SK-N-SH treated with all-trans-retinoic acid at 6 μM for 48 hours (cell line): ENCODE results near the gene GRAMD4.

ENCODE experiments used
- BACH2 ChIP-seq: fragments of 250-450 bp; sonication (Bioruptor Pico); IDR thresholded peaks from 2 replicates; pipeline ENCODE4 v1.9.0; 2021; ENCODE audit warnings: mild to moderate bottlenecking, borderline replicate concordance
- SNAI2 ChIP-seq: fragments of 250-450 bp; sonication (Bioruptor Pico); IDR thresholded peaks from 2 replicates; pipeline ENCODE4 v1.5.0; 2020; ENCODE audit warnings: mild to moderate bottlenecking, moderate library complexity
- ZFP30 ChIP-seq: fragments of 450-650 bp; formaldehyde crosslinking; IDR thresholded peaks from 2 replicates; pipeline ENCODE4 v1.5.0; 2022; ENCODE audit warnings: mild to moderate bottlenecking, moderate library complexity
- ZNF70 ChIP-seq: fragments of 450-650 bp; formaldehyde crosslinking; IDR thresholded peaks from 2 replicates; pipeline ENCODE4 v1.5.0; 2020; ENCODE audit warnings: mild to moderate bottlenecking, moderate library complexity
- TF ChIP-seq, protein P1 (sequence below): fragments of 250-450 bp; sonication (Bioruptor Pico); IDR thresholded peaks from 2 replicates; pipeline ENCODE4 v1.5.1; 2021; ENCODE audit warnings: mild to moderate bottlenecking, moderate library complexity
- TF ChIP-seq, protein P2 (sequence below): fragments of 250-450 bp; sonication (Bioruptor Pico); IDR thresholded peaks from 2 replicates; pipeline ENCODE4 v1.8.0; 2020; ENCODE audit warnings: mild to moderate bottlenecking, moderate library complexity, borderline replicate concordance
- TF ChIP-seq, protein P3 (sequence below): fragments of 250-450 bp; sonication (Bioruptor Pico); IDR thresholded peaks from 2 replicates; pipeline ENCODE4 v1.5.1; 2020; ENCODE audit warnings: low read depth, mild to moderate bottlenecking, moderate library complexity
- TF ChIP-seq, protein P4 (sequence below): fragments of 250-450 bp; sonication (Bioruptor Pico); IDR thresholded peaks from 2 replicates; pipeline ENCODE4 v1.8.0; 2021; ENCODE audit warnings: low read depth, mild to moderate bottlenecking, moderate library complexity, borderline replicate concordance

DNA sequence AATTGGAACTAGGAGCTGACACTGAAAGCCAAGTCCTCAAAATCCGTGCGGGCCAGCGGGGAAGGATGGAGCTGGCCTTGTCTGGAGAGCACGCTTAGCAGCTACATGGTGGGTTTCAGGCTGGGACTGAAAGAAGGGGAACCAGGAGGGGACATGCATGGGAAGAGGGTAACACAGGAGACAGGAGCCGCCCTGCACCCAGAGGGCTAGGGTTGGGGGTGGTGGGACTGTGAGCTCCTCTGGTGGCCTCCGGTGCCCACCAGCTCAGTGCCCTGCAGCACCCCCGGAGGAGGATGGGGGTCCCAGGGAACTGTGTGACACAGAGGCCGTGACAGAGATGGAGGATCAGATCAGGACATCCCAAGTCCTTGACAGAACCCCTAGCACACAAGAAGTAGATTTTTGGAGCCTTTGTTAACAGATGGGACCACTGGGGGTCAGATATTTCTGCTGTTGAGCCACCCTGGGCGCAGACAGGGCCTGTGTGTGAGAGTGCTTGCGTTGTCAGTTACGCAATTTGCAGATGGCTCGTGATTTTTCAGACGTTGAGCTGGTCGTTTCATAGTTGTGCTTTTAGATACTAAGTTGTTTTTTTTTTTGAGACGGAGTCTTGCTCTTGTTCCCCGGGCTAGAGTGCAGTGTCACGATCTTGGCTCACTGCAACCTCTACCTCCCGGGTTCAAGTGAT, 21.3 kb upstream of the GRAMD4 start:
- TF ChIP-seq, protein P1, sequence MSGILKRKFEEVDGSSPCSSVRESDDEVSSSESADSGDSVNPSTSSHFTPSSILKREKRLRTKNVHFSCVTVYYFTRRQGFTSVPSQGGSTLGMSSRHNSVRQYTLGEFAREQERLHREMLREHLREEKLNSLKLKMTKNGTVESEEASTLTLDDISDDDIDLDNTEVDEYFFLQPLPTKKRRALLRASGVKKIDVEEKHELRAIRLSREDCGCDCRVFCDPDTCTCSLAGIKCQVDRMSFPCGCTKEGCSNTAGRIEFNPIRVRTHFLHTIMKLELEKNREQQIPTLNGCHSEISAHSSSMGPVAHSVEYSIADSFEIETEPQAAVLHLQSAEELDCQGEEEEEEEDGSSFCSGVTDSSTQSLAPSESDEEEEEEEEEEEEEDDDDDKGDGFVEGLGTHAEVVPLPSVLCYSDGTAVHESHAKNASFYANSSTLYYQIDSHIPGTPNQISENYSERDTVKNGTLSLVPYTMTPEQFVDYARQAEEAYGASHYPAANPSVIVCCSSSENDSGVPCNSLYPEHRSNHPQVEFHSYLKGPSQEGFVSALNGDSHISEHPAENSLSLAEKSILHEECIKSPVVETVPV (CRISPR knock-in tag) = no peak
- TF ChIP-seq, protein P2, sequence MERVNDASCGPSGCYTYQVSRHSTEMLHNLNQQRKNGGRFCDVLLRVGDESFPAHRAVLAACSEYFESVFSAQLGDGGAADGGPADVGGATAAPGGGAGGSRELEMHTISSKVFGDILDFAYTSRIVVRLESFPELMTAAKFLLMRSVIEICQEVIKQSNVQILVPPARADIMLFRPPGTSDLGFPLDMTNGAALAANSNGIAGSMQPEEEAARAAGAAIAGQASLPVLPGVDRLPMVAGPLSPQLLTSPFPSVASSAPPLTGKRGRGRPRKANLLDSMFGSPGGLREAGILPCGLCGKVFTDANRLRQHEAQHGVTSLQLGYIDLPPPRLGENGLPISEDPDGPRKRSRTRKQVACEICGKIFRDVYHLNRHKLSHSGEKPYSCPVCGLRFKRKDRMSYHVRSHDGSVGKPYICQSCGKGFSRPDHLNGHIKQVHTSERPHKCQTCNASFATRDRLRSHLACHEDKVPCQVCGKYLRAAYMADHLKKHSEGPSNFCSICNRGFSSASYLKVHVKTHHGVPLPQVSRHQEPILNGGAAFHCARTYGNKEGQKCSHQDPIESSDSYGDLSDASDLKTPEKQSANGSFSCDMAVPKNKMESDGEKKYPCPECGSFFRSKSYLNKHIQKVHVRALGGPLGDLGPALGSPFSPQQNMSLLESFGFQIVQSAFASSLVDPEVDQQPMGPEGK = no peak
- TF ChIP-seq ZFP30 (CRISPR knock-in tag) (no peak), SNAI2 (no peak), ZNF70 (CRISPR knock-in tag) (no peak), BACH2 (CRISPR knock-in tag) (no peak)
- TF ChIP-seq, protein P3, sequence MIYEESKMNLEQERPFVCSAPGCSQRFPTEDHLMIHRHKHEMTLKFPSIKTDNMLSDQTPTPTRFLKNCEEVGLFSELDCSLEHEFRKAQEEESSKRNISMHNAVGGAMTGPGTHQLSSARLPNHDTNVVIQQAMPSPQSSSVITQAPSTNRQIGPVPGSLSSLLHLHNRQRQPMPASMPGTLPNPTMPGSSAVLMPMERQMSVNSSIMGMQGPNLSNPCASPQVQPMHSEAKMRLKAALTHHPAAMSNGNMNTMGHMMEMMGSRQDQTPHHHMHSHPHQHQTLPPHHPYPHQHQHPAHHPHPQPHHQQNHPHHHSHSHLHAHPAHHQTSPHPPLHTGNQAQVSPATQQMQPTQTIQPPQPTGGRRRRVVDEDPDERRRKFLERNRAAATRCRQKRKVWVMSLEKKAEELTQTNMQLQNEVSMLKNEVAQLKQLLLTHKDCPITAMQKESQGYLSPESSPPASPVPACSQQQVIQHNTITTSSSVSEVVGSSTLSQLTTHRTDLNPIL (CRISPR knock-in tag) = no peak
- TF ChIP-seq, protein P4, sequence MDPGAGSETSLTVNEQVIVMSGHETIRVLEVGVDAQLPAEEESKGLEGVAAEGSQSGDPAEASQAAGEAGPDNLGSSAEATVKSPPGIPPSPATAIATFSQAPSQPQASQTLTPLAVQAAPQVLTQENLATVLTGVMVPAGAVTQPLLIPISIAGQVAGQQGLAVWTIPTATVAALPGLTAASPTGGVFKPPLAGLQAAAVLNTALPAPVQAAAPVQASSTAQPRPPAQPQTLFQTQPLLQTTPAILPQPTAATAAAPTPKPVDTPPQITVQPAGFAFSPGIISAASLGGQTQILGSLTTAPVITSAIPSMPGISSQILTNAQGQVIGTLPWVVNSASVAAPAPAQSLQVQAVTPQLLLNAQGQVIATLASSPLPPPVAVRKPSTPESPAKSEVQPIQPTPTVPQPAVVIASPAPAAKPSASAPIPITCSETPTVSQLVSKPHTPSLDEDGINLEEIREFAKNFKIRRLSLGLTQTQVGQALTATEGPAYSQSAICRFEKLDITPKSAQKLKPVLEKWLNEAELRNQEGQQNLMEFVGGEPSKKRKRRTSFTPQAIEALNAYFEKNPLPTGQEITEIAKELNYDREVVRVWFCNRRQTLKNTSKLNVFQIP = no peak
